Suppressor macrophage treated with lipopolysaccharide for 1 hour (primary cell): ENCODE data around the gene PRKCQ.

Experiments used
- DNase-seq, 3 donors: peaks; one replicate each; pipeline ENCODE4 v3.0.0-alpha.2; 2020 to 2022

The PRKCQ gene

GRCh38 chr10:6518791-6519429 lies 61.2 kb downstream of the PRKCQ start:
- DNase-seq: no peak

- DNase-seq: no peak
Observed at GRCh38 chr10:6516929-6517284, 63.2 kb downstream of the PRKCQ start.

GRCh38 chr10:6516281-6516928 lies 63.7 kb downstream of the PRKCQ start:
- no peak for DNase-seq

- DNase-seq: peak; percentile 50 to 66 (median 63)
Observed at GRCh38 chr10:6514844-6515780, 65.0 kb downstream of the PRKCQ start.

- DNase-seq: no peak
Observed at GRCh38 chr10:6514180-6514579, 65.9 kb downstream of the PRKCQ start.

GRCh38 chr10:6513476-6513875 lies 66.6 kb downstream of the PRKCQ start:
- no peak for DNase-seq

GRCh38 chr10:6512182-6512581 lies 67.9 kb downstream of the PRKCQ start:
- DNase-seq: no peak

GRCh38 chr10:6511347-6511746 lies 68.7 kb downstream of the PRKCQ start:
- no peak for DNase-seq

- DNase-seq: no peak
Observed at GRCh38 chr10:6507311-6507710, 72.8 kb downstream of the PRKCQ start.

- no peak for DNase-seq
Observed at GRCh38 chr10:6505300-6505699, 74.8 kb downstream of the PRKCQ start.

- no peak for DNase-seq
Observed at GRCh38 chr10:6504296-6504695, 75.8 kb downstream of the PRKCQ start.

GRCh38 chr10:6503171-6503570 lies 76.9 kb downstream of the PRKCQ start:
- DNase-seq: no peak

GRCh38 chr10:6501931-6502330 lies 78.1 kb downstream of the PRKCQ start:
- no peak for DNase-seq

- DNase-seq: no peak
Observed at GRCh38 chr10:6499974-6500373, 80.1 kb downstream of the PRKCQ start.

- DNase-seq: peak; percentile 46 to 73 (median 72)
Observed at GRCh38 chr10:6498771-6499170, 81.3 kb downstream of the PRKCQ start.

GRCh38 chr10:6497620-6498019 lies 82.5 kb downstream of the PRKCQ start:
- no peak for DNase-seq

GRCh38 chr10:6494936-6495592 lies 85.0 kb downstream of the PRKCQ start:
- peak in 2 of 3 donors; percentile 19 to 28 for DNase-seq

GRCh38 chr10:6494442-6494819 lies 85.6 kb downstream of the PRKCQ start:
- no peak for DNase-seq

GRCh38 chr10:6493521-6494441 lies 86.3 kb downstream of the PRKCQ start:
- DNase-seq: peak; percentile 29 to 73 (median 72)

GRCh38 chr10:6492896-6493295 lies 87.2 kb downstream of the PRKCQ start:
- DNase-seq: no peak

- no peak for DNase-seq
Observed at GRCh38 chr10:6491841-6492609, 88.1 kb downstream of the PRKCQ start.
